Measurements from ENCODE around the gene SORT1.

Gene SORT1

GRCh38 chr1:109331113-109331512 is 66.6 kb downstream of the SORT1 start:
- no peak for DNase-seq (ENCODE audit: low spot score)
- no peak for TF ChIP-seq CTCF (IDR thresholded peaks at IDR 0.05; ENCODE audit: borderline replicate concordance, control extremely low read depth, extremely low read depth, insufficient read depth, missing control alignments)
- in situ Hi-C loops (cut with MboI; ENCODE audit: low sequenced_read_pairs, unreplicated experiment): no loop called here

GRCh38 chr1:109327285-109327684 is 70.4 kb downstream of the SORT1 start:
- in situ Hi-C loops (cut with MboI; ENCODE audit: low sequenced_read_pairs, unreplicated experiment): no loop called here
- TF ChIP-seq CTCF (IDR thresholded peaks at IDR 0.05; ENCODE audit: borderline replicate concordance, control extremely low read depth, extremely low read depth, insufficient read depth, missing control alignments): no peak
- no peak for DNase-seq (ENCODE audit: low spot score)

GRCh38 chr1:109322974-109323373 is 74.7 kb downstream of the SORT1 start:
- no peak for TF ChIP-seq CTCF (IDR thresholded peaks at IDR 0.05; ENCODE audit: borderline replicate concordance, control extremely low read depth, extremely low read depth, insufficient read depth, missing control alignments)
- in situ Hi-C loops (cut with MboI; ENCODE audit: low sequenced_read_pairs, unreplicated experiment): no loop called here

GRCh38 chr1:109319114-109319513 is 78.6 kb downstream of the SORT1 start:
- in situ Hi-C loops (cut with MboI; ENCODE audit: low sequenced_read_pairs, unreplicated experiment): no loop called here
- DNase-seq (ENCODE audit: low spot score): no peak
- TF ChIP-seq CTCF (IDR thresholded peaks at IDR 0.05; ENCODE audit: borderline replicate concordance, control extremely low read depth, extremely low read depth, insufficient read depth, missing control alignments): no peak

More at GRCh38 chr1:109322974-109323373, 74.7 kb downstream of the SORT1 start:
- DNase-seq (ENCODE audit: low spot score): no peak

GRCh38 chr1:109316506-109316905 is 81.2 kb downstream of the SORT1 start:
- in situ Hi-C loops (cut with MboI; ENCODE audit: low sequenced_read_pairs, unreplicated experiment): no loop called here
- no peak for TF ChIP-seq CTCF (IDR thresholded peaks at IDR 0.05; ENCODE audit: borderline replicate concordance, control extremely low read depth, extremely low read depth, insufficient read depth, missing control alignments)
- no peak for DNase-seq (ENCODE audit: low spot score)

- DNase-seq (ENCODE audit: low spot score): no peak
- in situ Hi-C loops (cut with MboI; ENCODE audit: low sequenced_read_pairs, unreplicated experiment): no loop called here
- no peak for TF ChIP-seq CTCF (IDR thresholded peaks at IDR 0.05; ENCODE audit: borderline replicate concordance, control extremely low read depth, extremely low read depth, insufficient read depth, missing control alignments)
These were observed 82.4 kb downstream of the SORT1 start for GRCh38 chr1:109315288-109315687.

- no peak for TF ChIP-seq CTCF (IDR thresholded peaks at IDR 0.05; ENCODE audit: borderline replicate concordance, control extremely low read depth, extremely low read depth, insufficient read depth, missing control alignments)
- in situ Hi-C loops (cut with MboI; ENCODE audit: low sequenced_read_pairs, unreplicated experiment): no loop called here
- DNase-seq (ENCODE audit: low spot score): no peak
These were observed 82.9 kb downstream of the SORT1 start for GRCh38 chr1:109314795-109315194.

All from GM13976 (cell line).